Gastrocnemius medialis (tissue), 4 donors: Measurements from ENCODE around the gene GABARAP. TPM values are rescaled to one million over a fixed set of nuclear protein-coding genes. Genes with fewer than 3 reads are reported as not detected.

ENCODE experiments used
- ATAC-seq, 2 donors: fragments of 150-250 bp; one replicate each; pipeline ENCODE4 v1.9.1; 2016
- DNase-seq, 2 donors: peaks; one replicate each; pipeline ENCODE4 v3.0.0-alpha.2; 2019
- H3K27ac ChIP-seq, 4 donors: fragments of 200-600 bp; sonication (generic); 1 replicate in 1 of 4; 2 replicates in 3 of 4; pipeline ENCODE4 v1.5.1; 2016 to 2018; ENCODE audit warnings: mild to moderate bottlenecking in 2 of 4, moderate library complexity in 1 of 4
- H3K27me3 ChIP-seq, 3 donors: fragments of 200-600 bp; sonication (generic) in 2 of 3; 1 replicate in 1 of 3; 2 replicates in 2 of 3; pipeline versions ENCODE4 v1.5.1 to v1.6.0; 2016 to 2019; ENCODE audit warnings: mild to moderate bottlenecking in 1 of 3, moderate library complexity in 1 of 3
- H3K36me3 ChIP-seq, 2 donors: fragments of 200-600 bp; sonication (generic) in 1 of 2; one replicate each; pipeline ENCODE4 v1.5.1; 2017 to 2018
- H3K4me1 ChIP-seq, 2 donors: fragments of 200-600 bp; sonication (generic) in 1 of 2; one replicate each; pipeline ENCODE4 v1.5.1; 2016 to 2017; ENCODE audit warnings: mild to moderate bottlenecking in 2 of 2
- H3K4me3 ChIP-seq, 4 donors: fragments of 200-600 bp; sonication (generic) in 3 of 4; 1 replicate in 1 of 4; 2 replicates in 3 of 4; pipeline ENCODE4 v1.5.1; 2016 to 2019; ENCODE audit warnings: mild to moderate bottlenecking in 2 of 4
- H3K9me3 ChIP-seq, 3 donors: fragments of 200-600 bp; sonication (generic) in 2 of 3; 1 replicate in 1 of 3; 2 replicates in 2 of 3; pipeline ENCODE4 v1.5.1; 2016 to 2019
- CTCF ChIP-seq, 5 experiments: fragments of 450-650 bp in 3 of 5; fragments of 200-600 bp in 2 of 5; sonication (generic) in 2 of 5; IDR thresholded peaks in 4 of 5; conservative IDR thresholded peaks in 1 of 5; 1 replicate in 4 of 5; 2 replicates in 1 of 5; pipeline ENCODE4 v1.5.1; 2016 to 2019; ENCODE audit warnings: antibody characterized with exemption in 5 of 5, mild to moderate bottlenecking in 3 of 5, moderate library complexity in 3 of 5
- POLR2A ChIP-seq, 2 donors: fragments of 450-650 bp; IDR thresholded peaks; one replicate each; pipeline ENCODE4 v1.6.1; 2017; ENCODE audit warnings: antibody characterized with exemption in 2 of 2, mild to moderate bottlenecking in 2 of 2, moderate library complexity in 2 of 2
- in situ Hi-C, 4 donors: fragments of 200-750 bp; cut with MboI; loops; one replicate each; pipeline versions ENCODE4 v1.15.0 to v1.8.0; 2017; ENCODE audit warnings: low sequenced_read_pairs in 4 of 4
- intact Hi-C: fragments of 100-400 bp; cut with DNase I; formaldehyde crosslinking; loops from one replicate; pipeline ENCODE4 v1.15.1; 2023; ENCODE audit warnings: low total_unique reads
- total RNA-seq, 4 donors: library from RNA; depleted of rRNA; stranded (reverse); fragments of >200 nt; gene quantifications; one replicate each; pipeline versions ENCODE4 v1.1.0 to v1.2.3, GENCODE V29; 2016

GABARAP gene
- total RNA-seq, 4 donors from 2014 or later, result 207 to 626 (median 258) TPM

GRCh38 chr17:7224110-7224509 lies 18.1 kb downstream of the GABARAP start:
- H3K4me1 ChIP-seq, result peaks cover 28 to 42% of the 10 kb centered on the region in 2 donors
- ATAC-seq (no peak), DNase-seq (no peak)
- H3K4me3 ChIP-seq, result no peak overlapping the region
- peaks cover 0 to 81% of the 10 kb centered on the region in 2 donors for H3K36me3 ChIP-seq
- no peaks in the 10 kb centered on the region for H3K27me3 ChIP-seq
- no peaks in the 10 kb centered on the region for H3K9me3 ChIP-seq
- intact Hi-C loops, result no loop called here
- peak overlapping the region in 2 of 4 donors; percentile 17 to 50 for H3K27ac ChIP-seq
- TF ChIP-seq POLR2A (IDR thresholded peaks at IDR 0.05) (no peak), CTCF (IDR thresholded peaks at IDR 0.05 in 4 of 5, conservative IDR thresholded peaks at IDR 0.05 in 1 of 5) (no peak)
- in situ Hi-C loops, result no loop called here

GRCh38 chr17:7223375-7223774 lies 18.9 kb downstream of the GABARAP start:
- no peak for DNase-seq
- peaks cover 33 to 46% of the 10 kb centered on the region in 2 donors for H3K4me1 ChIP-seq
- no peaks in the 10 kb centered on the region for H3K27me3 ChIP-seq
- in situ Hi-C loops (no loop called here), intact Hi-C loops (no loop called here)
- ATAC-seq, result no peak
- peak overlapping the region in 3 of 4 donors; percentile 4 to 99 (median 17) for H3K27ac ChIP-seq
- H3K4me3 ChIP-seq, result no peak overlapping the region
- TF ChIP-seq CTCF (IDR thresholded peaks at IDR 0.05 in 4 of 5, conservative IDR thresholded peaks at IDR 0.05 in 1 of 5), result no peak
- TF ChIP-seq POLR2A (IDR thresholded peaks at IDR 0.05), result no peak
- H3K9me3 ChIP-seq, result no peaks in the 10 kb centered on the region
- peaks cover 0 to 75% of the 10 kb centered on the region in 2 donors for H3K36me3 ChIP-seq

- peaks cover 37 to 50% of the 10 kb centered on the region in 2 donors for H3K4me1 ChIP-seq
- TF ChIP-seq POLR2A (IDR thresholded peaks at IDR 0.05) (no peak), CTCF (IDR thresholded peaks at IDR 0.05 in 4 of 5, conservative IDR thresholded peaks at IDR 0.05 in 1 of 5) (no peak)
- ATAC-seq, result no peak
- peaks cover 0 to 70% of the 10 kb centered on the region in 2 donors for H3K36me3 ChIP-seq
- intact Hi-C loops, result no loop called here
- peak overlapping the region in 1 of 4 donors; percentile 99 for H3K27ac ChIP-seq
- in situ Hi-C loops, result no loop called here
- DNase-seq, result no peak
- no peak overlapping the region for H3K4me3 ChIP-seq
- no peaks in the 10 kb centered on the region for H3K9me3 ChIP-seq
- no peaks in the 10 kb centered on the region for H3K27me3 ChIP-seq
Measured at GRCh38 chr17:7222972-7223292, 19.3 kb downstream of the GABARAP start.

- H3K27me3 ChIP-seq, result no peaks in the 10 kb centered on the region
- DNase-seq (no peak), ATAC-seq (no peak)
- peak overlapping the region in 3 of 4 donors; percentile 94 to 99 (median 98) for H3K27ac ChIP-seq
- no peak overlapping the region for H3K4me3 ChIP-seq
- H3K36me3 ChIP-seq, result peaks cover 0 to 67% of the 10 kb centered on the region in 2 donors
- in situ Hi-C loops, result no loop called here
- intact Hi-C loops, result no loop called here
- no peak for TF ChIP-seq POLR2A (IDR thresholded peaks at IDR 0.05)
- TF ChIP-seq CTCF (IDR thresholded peaks at IDR 0.05 in 4 of 5, conservative IDR thresholded peaks at IDR 0.05 in 1 of 5), result no peak
- peaks cover 41 to 55% of the 10 kb centered on the region in 2 donors for H3K4me1 ChIP-seq
- H3K9me3 ChIP-seq, result no peaks in the 10 kb centered on the region
Measured at GRCh38 chr17:7222093-7222971, 19.9 kb downstream of the GABARAP start.
